ENCODE measurements around the gene LDLRAP1.

LDLRAP1 gene

DNA sequence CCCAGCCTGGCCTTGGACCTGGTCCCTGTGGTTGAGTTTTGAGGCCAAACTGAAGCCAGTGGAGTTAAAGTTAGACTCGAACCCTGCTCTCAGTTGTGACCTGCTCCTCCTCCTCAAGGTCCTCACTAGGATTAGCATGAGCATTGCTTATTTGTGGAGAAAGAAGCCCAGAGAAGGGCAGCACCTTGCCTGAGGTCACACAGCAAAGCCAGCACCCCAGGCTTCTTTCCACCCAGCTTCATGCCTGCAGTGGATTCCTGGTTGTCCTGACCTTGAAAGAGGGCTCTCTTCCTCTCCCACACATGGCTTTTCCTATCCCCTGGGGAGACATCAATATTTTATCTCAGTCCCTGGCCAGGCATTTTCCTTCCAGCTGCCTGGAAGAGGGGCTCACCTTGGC, 2.8 kb downstream of the LDLRAP1 start:
- TF ChIP-seq, protein P1, sequence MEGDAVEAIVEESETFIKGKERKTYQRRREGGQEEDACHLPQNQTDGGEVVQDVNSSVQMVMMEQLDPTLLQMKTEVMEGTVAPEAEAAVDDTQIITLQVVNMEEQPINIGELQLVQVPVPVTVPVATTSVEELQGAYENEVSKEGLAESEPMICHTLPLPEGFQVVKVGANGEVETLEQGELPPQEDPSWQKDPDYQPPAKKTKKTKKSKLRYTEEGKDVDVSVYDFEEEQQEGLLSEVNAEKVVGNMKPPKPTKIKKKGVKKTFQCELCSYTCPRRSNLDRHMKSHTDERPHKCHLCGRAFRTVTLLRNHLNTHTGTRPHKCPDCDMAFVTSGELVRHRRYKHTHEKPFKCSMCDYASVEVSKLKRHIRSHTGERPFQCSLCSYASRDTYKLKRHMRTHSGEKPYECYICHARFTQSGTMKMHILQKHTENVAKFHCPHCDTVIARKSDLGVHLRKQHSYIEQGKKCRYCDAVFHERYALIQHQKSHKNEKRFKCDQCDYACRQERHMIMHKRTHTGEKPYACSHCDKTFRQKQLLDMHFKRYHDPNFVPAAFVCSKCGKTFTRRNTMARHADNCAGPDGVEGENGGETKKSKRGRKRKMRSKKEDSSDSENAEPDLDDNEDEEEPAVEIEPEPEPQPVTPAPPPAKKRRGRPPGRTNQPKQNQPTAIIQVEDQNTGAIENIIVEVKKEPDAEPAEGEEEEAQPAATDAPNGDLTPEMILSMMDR (IDR thresholded peaks at IDR 0.05; ENCODE audit: borderline replicate concordance, control extremely low read depth, extremely low read depth, insufficient read depth, missing control alignments): no peak
- no peak for DNase-seq (ENCODE audit: low spot score)
- in situ Hi-C loops (cut with MboI; ENCODE audit: low sequenced_read_pairs, unreplicated experiment): no loop called here

- in situ Hi-C loops (cut with MboI; ENCODE audit: low sequenced_read_pairs, unreplicated experiment): no loop called here
- TF ChIP-seq, protein P1 (IDR thresholded peaks at IDR 0.05; ENCODE audit: borderline replicate concordance, control extremely low read depth, extremely low read depth, insufficient read depth, missing control alignments): no peak
- DNase-seq (ENCODE audit: low spot score): no peak
Observed at GRCh38 chr1:25548601-25549000, 5.2 kb downstream of the LDLRAP1 start.

- in situ Hi-C loops (cut with MboI; ENCODE audit: low sequenced_read_pairs, unreplicated experiment): no loop called here
- TF ChIP-seq, protein P1 (IDR thresholded peaks at IDR 0.05; ENCODE audit: borderline replicate concordance, control extremely low read depth, extremely low read depth, insufficient read depth, missing control alignments): no peak
- DNase-seq (ENCODE audit: low spot score): peak; percentile 91
Observed at GRCh38 chr1:25549273-25550154, 6.1 kb downstream of the LDLRAP1 start.

- TF ChIP-seq, protein P1 (IDR thresholded peaks at IDR 0.05; ENCODE audit: borderline replicate concordance, control extremely low read depth, extremely low read depth, insufficient read depth, missing control alignments): no peak
- DNase-seq (ENCODE audit: low spot score): no peak
- in situ Hi-C loops (cut with MboI; ENCODE audit: low sequenced_read_pairs, unreplicated experiment): no loop called here
Observed at GRCh38 chr1:25550155-25550506, 6.7 kb downstream of the LDLRAP1 start.

GRCh38 chr1:25550683-25551310, 7.4 kb downstream of the LDLRAP1 start:
- TF ChIP-seq, protein P1 (IDR thresholded peaks at IDR 0.05; ENCODE audit: borderline replicate concordance, control extremely low read depth, extremely low read depth, insufficient read depth, missing control alignments): no peak
- DNase-seq (ENCODE audit: low spot score): no peak
- in situ Hi-C loops (cut with MboI; ENCODE audit: low sequenced_read_pairs, unreplicated experiment): no loop called here

DNA sequence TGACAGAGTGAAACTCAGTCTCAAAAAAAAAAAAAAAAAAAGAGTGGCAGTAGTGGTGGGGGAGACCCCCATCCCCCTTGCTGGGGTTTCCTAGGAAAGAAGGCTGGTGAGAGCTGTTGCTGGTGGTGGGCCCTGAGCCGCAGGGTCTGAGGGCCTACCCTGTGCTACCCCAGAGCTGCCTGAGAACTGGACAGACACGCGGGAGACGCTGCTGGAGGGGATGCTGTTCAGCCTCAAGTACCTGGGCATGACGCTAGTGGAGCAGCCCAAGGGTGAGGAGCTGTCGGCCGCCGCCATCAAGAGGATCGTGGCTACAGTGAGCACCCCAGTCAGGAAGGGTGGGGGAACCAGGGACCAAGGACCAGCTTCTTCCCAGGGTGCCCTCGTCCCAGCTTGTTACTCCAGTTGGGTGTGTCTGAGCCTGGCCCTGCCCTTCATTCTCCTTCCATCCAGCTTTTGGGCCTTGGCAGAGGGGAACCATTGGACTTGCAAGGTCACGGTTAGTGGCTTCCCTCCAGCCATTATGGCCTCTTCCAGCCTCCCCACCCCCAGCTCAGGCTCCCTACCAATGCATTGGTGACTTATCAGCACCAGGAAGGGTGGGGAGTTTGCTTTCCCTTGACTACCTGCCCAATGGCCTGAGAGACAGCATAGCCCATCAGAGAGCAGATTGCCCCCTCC, 10.5 kb downstream of the LDLRAP1 start:
- TF ChIP-seq, protein P1 (IDR thresholded peaks at IDR 0.05; ENCODE audit: borderline replicate concordance, control extremely low read depth, extremely low read depth, insufficient read depth, missing control alignments): no peak
- in situ Hi-C loops (cut with MboI; ENCODE audit: low sequenced_read_pairs, unreplicated experiment): no loop called here
- no peak for DNase-seq (ENCODE audit: low spot score)
